HG03066 (cell line): ENCODE data around the gene MYOCOS.

Source experiments
- ATAC-seq: cut with Tn5 transposase; IDR thresholded peaks from one replicate; pipeline ENCODE4 v1.9.1; 2021; ENCODE audit warnings: low read depth; ENCODE audit not compliant: unreplicated experiment

MYOCOS gene

DNA sequence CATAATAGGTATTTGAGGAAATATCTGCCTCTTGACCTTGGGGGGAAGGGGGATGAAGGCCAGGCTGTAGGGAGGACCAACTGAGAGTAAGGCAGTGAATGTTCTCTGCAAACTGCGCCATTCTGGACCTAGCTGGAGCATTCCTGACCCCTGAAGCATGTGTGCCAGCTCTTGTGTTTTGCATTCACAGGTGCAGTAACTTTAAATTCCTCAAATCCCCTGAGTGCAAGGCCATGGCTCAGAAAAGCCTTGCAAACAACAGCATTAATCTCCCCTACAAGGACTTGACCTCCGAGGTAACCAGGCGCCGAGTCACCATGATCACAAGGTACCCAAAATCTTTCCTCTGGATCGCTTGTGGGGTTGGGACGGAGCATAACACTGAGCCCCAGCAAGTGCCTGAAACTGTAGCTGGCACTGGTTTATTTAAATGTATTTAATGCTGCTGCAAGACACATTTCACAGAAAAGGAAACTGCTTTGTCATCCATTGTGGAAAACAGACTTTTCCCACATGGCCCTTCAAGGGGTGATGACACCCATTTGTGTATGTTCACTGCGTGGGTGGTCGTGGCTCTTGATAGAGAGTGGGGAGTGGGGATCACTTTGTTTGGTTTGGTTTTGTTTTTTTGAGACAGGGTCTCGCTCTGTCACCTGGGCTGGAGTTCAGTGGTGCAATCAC is 1.7 kb downstream of the MYOCOS start:
- no peak for ATAC-seq

GRCh38 chr1:171625225-171625624 is 3.2 kb downstream of the MYOCOS start:
- no peak for ATAC-seq

DNA sequence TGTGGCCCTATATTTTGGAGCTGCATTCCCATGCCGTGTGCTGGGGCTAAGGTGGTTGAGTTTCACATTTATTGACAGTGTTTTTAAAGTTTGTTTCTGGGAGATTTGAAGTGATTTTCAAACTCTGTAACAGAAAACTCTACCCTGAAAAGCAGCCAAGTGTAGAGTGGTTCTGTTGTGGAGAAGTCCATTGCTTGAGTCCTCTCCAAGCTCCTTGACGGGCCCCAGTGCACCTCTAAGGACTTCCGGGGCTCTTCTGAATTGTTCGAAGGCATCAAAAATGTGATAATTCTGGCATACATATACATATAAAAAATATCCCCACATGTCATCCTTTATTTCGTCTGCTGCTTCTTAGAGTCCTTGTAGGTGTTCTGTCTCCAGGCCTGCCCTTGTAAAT is 5.0 kb downstream of the MYOCOS start:
- no peak for ATAC-seq

DNA sequence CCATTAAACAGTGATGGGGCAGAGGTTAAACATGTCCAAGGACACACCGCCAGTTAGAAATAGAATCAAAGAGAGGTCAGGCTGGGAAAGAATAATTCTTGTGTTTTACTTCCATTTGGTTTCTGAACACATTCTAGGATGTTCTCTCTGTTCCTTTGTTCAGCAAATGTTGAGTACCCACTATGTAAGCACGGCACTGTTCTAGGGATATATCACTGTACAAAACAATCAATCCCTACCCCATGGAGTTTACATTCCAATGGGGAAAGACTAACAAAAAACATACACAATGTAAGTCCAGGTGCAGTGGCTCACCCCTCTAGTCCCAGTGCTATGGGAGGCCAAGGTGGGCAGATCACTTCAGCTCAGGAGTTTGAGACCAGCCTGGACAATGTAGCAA is 6.2 kb downstream of the MYOCOS start:
- no peak for ATAC-seq

GRCh38 chr1:171635661-171636060 is 13.6 kb downstream of the MYOCOS start:
- no peak for ATAC-seq

GRCh38 chr1:171636141-171636540 is 14.1 kb downstream of the MYOCOS start:
- ATAC-seq = no peak

- ATAC-seq = no peak
Observed at GRCh38 chr1:171637928-171638576, 16.0 kb downstream of the MYOCOS start.

- ATAC-seq = no peak
Observed at GRCh38 chr1:171640225-171640624, 18.2 kb downstream of the MYOCOS start.

- ATAC-seq = no peak
Observed at GRCh38 chr1:171641076-171641864, 19.2 kb downstream of the MYOCOS start.

DNA sequence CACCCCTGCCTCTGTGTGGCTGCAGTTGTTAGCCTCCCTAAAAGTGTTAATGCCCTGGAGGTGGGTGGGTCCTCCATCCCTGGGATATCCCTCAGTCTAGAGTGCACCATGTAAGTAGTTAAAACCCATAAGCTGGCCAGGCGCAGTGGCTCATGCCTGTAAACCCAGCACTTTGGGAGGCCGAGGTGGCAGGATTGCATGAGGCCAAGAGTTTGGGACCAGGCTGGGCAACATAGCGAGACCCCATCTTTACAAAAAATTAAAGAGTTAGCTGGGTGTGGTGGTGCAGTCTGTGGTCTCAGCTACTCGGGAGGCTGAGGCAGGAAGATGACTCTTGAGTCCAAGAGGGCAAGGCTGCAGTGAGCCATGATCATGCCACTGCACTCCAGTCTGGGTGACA is 20.2 kb downstream of the MYOCOS start:
- no peak for ATAC-seq

DNA sequence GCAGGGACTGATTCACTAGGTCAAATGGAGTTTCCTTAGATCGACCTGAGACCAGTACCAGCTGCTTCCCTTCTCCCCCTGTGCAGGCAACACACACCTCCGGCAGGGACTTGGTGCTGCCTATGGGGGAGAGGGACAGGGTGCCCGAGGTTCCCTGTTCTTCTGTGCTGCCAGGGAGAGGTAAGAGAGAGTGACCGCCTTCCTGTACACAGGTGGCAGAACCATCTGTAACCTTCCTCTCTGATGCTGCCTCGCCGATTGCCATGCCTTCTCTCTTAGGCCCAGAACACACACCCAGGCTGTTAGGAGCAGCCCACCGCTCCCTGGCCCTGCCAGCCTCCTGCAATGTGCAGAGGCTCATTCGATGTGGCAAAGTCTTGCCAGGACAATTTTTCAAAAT is 21.1 kb downstream of the MYOCOS start:
- no peak for ATAC-seq

DNA sequence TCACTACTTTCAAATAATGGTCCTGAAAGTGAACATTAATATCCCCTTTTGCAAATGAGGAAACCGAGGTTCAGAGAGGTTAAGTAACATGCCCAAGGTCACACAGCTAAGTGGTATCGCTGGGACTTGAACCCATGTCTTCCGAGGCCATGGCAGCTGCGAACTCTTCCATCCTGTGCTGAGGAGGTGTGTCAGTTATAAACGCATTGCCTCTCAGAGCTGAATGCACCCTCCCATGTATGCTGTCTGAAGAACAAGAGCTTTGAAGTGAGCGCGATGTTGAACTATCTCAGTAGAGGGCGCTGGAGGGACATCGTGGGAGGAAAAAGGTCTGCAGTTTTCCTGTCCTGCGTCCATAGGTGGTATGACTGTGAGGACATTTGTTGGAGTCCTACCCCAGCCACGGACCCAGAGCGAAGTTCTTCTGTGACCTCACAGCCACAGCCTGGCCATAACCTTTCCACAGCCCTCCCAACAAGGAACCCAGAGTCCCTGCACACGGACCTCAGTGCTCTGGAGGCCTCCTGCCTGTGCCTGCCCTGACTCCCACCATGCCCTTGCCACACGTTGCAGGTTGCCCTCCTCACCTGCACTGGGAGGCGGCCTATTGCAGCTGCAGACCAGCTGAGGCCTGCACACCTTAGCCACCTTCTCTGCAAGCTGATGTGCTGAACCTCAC is 22.9 kb downstream of the MYOCOS start:
- ATAC-seq = peak; percentile 68

GRCh38 chr1:171645553-171646248 is 23.7 kb downstream of the MYOCOS start:
- no peak for ATAC-seq

DNA sequence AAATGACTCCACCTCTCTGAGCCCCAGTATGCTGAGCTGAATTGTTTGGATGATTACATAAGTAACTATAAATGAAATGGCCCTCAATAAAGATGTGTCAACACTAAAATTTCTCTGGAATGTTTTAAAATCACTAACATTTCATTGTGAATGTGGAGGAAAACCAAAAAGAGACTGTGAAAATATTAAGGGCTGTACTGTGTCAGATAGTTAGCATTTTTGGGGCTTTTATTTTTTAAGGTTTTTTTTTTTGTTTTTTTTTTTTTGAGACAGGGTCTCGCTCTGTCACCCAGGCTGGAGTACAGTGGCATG is 24.2 kb downstream of the MYOCOS start:
- ATAC-seq = no peak

DNA sequence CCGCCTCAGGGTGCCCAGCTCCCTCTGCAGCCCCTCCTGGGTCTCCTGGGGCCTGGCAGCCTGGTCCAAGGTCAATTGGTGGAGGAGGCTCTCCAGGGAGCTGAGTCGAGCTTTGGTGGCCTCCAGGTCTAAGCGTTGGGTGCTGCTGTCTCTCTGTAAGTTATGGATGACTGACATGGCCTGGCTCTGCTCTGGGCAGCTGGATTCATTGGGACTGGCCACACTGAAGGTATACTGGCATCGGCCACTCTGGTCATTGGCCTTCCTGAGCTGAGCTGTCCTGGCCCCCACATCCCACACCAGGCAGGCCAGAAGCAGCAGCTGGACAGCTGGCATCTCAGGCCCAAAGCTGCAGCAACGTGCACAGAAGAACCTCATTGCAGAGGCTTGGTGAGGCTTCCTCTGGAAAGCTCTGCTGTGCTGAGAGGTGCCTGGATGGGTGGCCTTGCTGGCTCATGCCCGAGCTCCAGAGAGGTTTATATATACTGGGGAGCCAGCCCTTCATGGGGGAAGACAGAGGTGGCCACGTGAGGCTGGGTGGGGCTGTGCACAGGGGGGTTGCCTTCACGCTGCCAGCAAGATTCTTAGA is 30.3 kb downstream of the MYOCOS start, which contains the start of gene MYOC:
MYOC (minus strand) TSS at position 455 of the 589 bp plus-strand sequence; CDS start at position 378, 77 bp downstream.
- ATAC-seq = no peak

GRCh38 chr1:171653796-171654195 is 31.8 kb downstream of the MYOCOS start:
- ATAC-seq = no peak

GRCh38 chr1:171654201-171654941 is 32.3 kb downstream of the MYOCOS start:
- no peak for ATAC-seq

GRCh38 chr1:171654942-171655745 is 33.1 kb downstream of the MYOCOS start:
- peak; percentile 77 for ATAC-seq

GRCh38 chr1:171655746-171656116 is 33.7 kb downstream of the MYOCOS start:
- ATAC-seq = peak; percentile 14
